Measurements from ENCODE around the gene GSAP.

The GSAP gene

GRCh38 chr7:77409739-77410547 is 6.2 kb downstream of the GSAP start:
- no peak overlapping the region for H3K4me3 ChIP-seq (ENCODE audit: low read length)
- peak; percentile 97 for DNase-seq (ENCODE audit: low read depth)
- TF ChIP-seq, protein P1, sequence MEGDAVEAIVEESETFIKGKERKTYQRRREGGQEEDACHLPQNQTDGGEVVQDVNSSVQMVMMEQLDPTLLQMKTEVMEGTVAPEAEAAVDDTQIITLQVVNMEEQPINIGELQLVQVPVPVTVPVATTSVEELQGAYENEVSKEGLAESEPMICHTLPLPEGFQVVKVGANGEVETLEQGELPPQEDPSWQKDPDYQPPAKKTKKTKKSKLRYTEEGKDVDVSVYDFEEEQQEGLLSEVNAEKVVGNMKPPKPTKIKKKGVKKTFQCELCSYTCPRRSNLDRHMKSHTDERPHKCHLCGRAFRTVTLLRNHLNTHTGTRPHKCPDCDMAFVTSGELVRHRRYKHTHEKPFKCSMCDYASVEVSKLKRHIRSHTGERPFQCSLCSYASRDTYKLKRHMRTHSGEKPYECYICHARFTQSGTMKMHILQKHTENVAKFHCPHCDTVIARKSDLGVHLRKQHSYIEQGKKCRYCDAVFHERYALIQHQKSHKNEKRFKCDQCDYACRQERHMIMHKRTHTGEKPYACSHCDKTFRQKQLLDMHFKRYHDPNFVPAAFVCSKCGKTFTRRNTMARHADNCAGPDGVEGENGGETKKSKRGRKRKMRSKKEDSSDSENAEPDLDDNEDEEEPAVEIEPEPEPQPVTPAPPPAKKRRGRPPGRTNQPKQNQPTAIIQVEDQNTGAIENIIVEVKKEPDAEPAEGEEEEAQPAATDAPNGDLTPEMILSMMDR (IDR thresholded peaks at IDR 0.05; ENCODE audit: insufficient read depth, low read depth, low read length, missing control alignments) = no peak

DNA sequence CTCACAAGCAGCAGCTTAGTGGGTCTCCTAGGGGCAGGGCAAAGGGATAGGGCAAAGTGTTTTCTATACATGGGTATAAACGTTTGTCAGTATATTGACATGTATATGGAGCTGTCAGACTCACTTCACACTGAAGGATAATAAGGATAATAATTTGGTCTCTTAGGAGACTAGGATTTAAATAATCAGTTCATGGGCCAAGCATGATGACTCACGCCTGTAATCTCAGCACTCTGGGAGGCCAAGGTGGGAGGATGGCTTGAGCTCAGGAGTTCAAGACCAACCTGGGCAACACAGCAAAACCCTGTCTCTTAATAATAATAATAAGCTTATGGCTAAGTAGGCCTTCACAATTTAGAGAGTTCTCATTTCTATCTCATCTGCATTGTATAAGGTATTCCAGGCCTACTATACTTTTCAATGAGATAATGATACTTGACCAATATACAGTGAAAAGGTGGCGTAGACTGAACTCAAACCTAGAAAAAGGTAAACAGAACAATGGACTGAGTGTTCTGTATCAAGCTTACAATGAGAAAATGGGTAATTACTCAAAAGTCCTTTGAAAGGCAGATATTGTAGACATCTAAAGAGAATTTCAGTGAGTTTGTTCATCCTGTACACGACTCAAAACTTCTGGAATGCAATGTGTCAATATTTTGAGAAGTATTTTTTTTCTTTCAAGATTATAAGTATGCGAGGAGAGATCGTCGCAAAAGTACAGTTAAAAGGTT is 7.0 kb downstream of the GSAP start:
- DNase-seq (ENCODE audit: low read depth) = peak; percentile 86
- H3K4me3 ChIP-seq (ENCODE audit: low read length) = no peak overlapping the region
- TF ChIP-seq, protein P1 (IDR thresholded peaks at IDR 0.05; ENCODE audit: insufficient read depth, low read depth, low read length, missing control alignments) = no peak

DNA sequence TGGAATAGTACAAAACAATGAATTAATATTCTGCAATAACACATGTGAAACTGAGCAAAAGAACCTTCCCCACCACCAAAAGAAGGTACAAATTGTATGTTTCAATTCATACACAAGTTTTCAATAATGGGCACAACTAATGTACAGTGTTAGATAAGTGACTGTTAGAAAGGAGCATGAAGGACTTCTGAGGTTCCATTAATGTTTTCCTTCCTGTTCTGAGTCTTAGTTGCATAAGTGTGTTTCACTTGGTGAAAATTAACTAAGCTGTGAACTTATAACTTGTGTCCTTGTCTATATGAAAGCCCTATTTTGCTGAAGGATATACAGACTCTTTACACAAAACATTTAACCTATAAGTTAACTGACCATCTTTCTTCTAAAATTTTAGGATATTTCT is 8.2 kb downstream of the GSAP start:
- DNase-seq (ENCODE audit: low read depth) = no peak
- no peak overlapping the region for H3K4me3 ChIP-seq (ENCODE audit: low read length)
- TF ChIP-seq, protein P1 (IDR thresholded peaks at IDR 0.05; ENCODE audit: insufficient read depth, low read depth, low read length, missing control alignments) = no peak

DNA sequence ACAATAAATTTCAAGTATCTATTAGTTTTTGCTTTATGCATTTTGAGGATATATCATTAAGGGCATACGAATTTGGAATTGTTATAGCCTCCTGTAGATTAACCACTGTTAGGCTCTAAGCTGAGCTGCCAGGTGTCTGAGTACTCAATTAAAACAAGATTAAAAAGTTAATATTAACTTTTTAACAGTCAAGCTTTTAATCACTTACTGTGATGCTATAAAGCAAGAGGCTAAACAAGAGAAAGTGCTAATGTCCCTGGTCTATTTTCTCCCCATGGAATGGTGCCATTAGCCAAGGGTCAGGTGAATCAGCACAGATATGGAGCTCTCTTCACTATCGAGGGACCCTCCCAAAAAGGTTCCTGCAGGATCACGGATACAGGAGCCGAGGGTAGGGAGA is 9.7 kb downstream of the GSAP start:
- DNase-seq (ENCODE audit: low read depth) = no peak
- no peak overlapping the region for H3K4me3 ChIP-seq (ENCODE audit: low read length)
- TF ChIP-seq, protein P1 (IDR thresholded peaks at IDR 0.05; ENCODE audit: insufficient read depth, low read depth, low read length, missing control alignments) = no peak

DNA sequence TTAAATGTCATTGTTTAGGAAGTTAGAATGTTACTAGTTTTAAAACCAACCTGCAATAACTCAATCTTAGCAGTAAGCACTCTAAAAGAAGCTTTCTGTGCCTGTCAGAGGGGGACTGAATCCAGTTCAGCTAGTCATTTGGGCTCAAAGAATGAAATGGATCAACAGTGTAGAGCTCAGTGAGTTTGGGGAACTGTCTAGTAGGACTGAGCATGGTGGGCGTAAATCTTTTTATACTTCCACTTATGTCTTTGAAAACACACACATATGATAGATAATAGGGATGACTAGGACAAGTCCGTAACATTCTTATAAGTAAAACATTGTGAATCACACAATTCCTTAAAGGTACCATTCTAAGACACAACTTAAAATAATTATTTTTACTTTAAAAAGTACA is 11.5 kb downstream of the GSAP start:
- DNase-seq (ENCODE audit: low read depth) = no peak
- TF ChIP-seq, protein P1 (IDR thresholded peaks at IDR 0.05; ENCODE audit: insufficient read depth, low read depth, low read length, missing control alignments) = no peak
- H3K4me3 ChIP-seq (ENCODE audit: low read length) = no peak overlapping the region

- TF ChIP-seq, protein P1 (IDR thresholded peaks at IDR 0.05; ENCODE audit: insufficient read depth, low read depth, low read length, missing control alignments) = no peak
- no peak overlapping the region for H3K4me3 ChIP-seq (ENCODE audit: low read length)
- no peak for DNase-seq (ENCODE audit: low read depth)
Observed at GRCh38 chr7:77403957-77404356, 12.2 kb downstream of the GSAP start.

Measured in epithelial cell of esophagus (primary cell).